K562 (cell line): ENCODE measurements around the gene CLSTN2. TPM values are rescaled to one million over a fixed set of nuclear protein-coding genes. Genes with fewer than 3 reads are reported as not detected.

Source experiments
- ATAC-seq: fragments of 200-7000 bp; cut with Tn5 transposase; 3 replicates; pipeline ENCODE4 v1.9.1; 2020; ENCODE audit warnings: moderate library complexity
- BruUV-seq: library from RNA; stranded (reverse); fragments of 400-500 nt; replicated peaks from 2 replicates; lab custom pipeline; 2021; lab: Mats Ljungman, UMichigan
- CTCF ChIA-PET: fragments of 300-600 bp; formaldehyde crosslinking; extraction: SDS; loops from one replicate; lab custom pipeline; 2021; ENCODE audit warnings: low intra/inter-chr PET ratio; lab: Yijun Ruan, JAX
- POLR2A ChIA-PET: fragments of 300-600, 350-650 bp; sonication (Branson Sonifier 250); formaldehyde crosslinking; extraction: SDS; loops from one replicate; lab custom pipeline; 2021; ENCODE audit warnings: antibody characterized with exemption, inconsistent platforms; lab: Yijun Ruan, JAX
- DNase-seq, 4 experiments: peaks; one replicate each; pipeline versions ENCODE4 v3.0.0 to v3.0.0-alpha.2; 2011 to 2018; ENCODE audit warnings: low spot score in 3 of 4, mixed read lengths in 3 of 4; ENCODE audit errors: extremely low read depth in 1 of 4
- FAIRE-seq: peaks from 2 replicates; lab custom pipeline; 2011; peaks lifted over from hg19 to GRCh38; lab: Jason Lieb, UNC
- H2AFZ ChIP-seq: 2 replicates; pipeline ENCODE4 v1.6.0; 2011; ENCODE audit warnings: low read depth, low read length, control low read depth, inconsistent platforms
- H3K27ac ChIP-seq: fragments of 200-600 bp; 3 replicates; pipeline ENCODE4 v1.8.0; 2011; ENCODE audit warnings: low read depth, mild to moderate bottlenecking, control low read depth, inconsistent platforms, low read length, moderate library complexity, mixed read lengths; ENCODE audit errors: extremely low read depth
- H3K27me3 ChIP-seq, 2 experiments: fragments of 300-600 bp in 1 of 2; 2 replicates in 1 of 2; 3 replicates in 1 of 2; pipeline versions ENCODE4 v1.6.0 to v1.8.0; 2011; ENCODE audit warnings: inconsistent platforms in 2 of 2, low read length in 2 of 2, mild to moderate bottlenecking in 1 of 2, mixed read lengths in 1 of 2, moderate library complexity in 1 of 2; ENCODE audit not compliant: control insufficient read depth in 2 of 2, insufficient read depth in 2 of 2
- H3K36me3 ChIP-seq: fragments of 300-600 bp; 3 replicates; pipeline ENCODE4 v1.8.0; 2011; ENCODE audit warnings: mild to moderate bottlenecking, low read length, inconsistent platforms; ENCODE audit not compliant: control insufficient read depth, insufficient read depth
- H3K4me1 ChIP-seq, 2 experiments: fragments of 200-600 bp in 1 of 2; replicated peaks in 1 of 2; 2 replicates in 1 of 2; 3 replicates in 1 of 2; pipeline versions ENCODE4 v1.5.1 to v1.8.0; 2011; ENCODE audit warnings: inconsistent platforms in 2 of 2, low read length in 2 of 2, mild to moderate bottlenecking in 1 of 2, mixed read lengths in 1 of 2, moderate library complexity in 1 of 2; ENCODE audit not compliant: control insufficient read depth in 2 of 2, insufficient read depth in 2 of 2
- H3K4me2 ChIP-seq: 2 replicates; pipeline ENCODE4 v1.6.1; 2011; ENCODE audit warnings: low read length, control low read depth, inconsistent platforms, mixed read lengths; ENCODE audit not compliant: insufficient read depth
- H3K4me3 ChIP-seq: fragments of 200-600 bp; sonication (generic), shearing (Covaris generic); 2 replicates; pipeline ENCODE4 v1.5.1; 2016; ENCODE audit warnings: control low read depth, inconsistent platforms
- H3K79me2 ChIP-seq: fragments of 200-600 bp; 3 replicates; pipeline ENCODE4 v1.8.0; 2011; ENCODE audit warnings: low read length, inconsistent platforms; ENCODE audit not compliant: control insufficient read depth, insufficient read depth
- H3K9ac ChIP-seq, 2 experiments: 2 replicates each; pipeline versions ENCODE4 v1.6.0 to v1.6.1; 2011; ENCODE audit warnings: low read depth in 2 of 2, low read length in 2 of 2, control low read depth in 1 of 2, inconsistent platforms in 1 of 2, mild to moderate bottlenecking in 1 of 2, mixed read lengths in 1 of 2; ENCODE audit not compliant: insufficient read depth in 1 of 2
- H3K9me1 ChIP-seq: one replicate; pipeline ENCODE4 v1.6.0; 2011; ENCODE audit warnings: inconsistent platforms, mild to moderate bottlenecking, low read length, moderate library complexity; ENCODE audit not compliant: control insufficient read depth, insufficient read depth
- H3K9me3 ChIP-seq: replicated peaks from 2 replicates; pipeline ENCODE4 v1.5.1; 2011; ENCODE audit warnings: low read depth, low read length, inconsistent platforms; ENCODE audit not compliant: control insufficient read depth, insufficient read depth
- H4K20me1 ChIP-seq: replicated peaks from 2 replicates; pipeline ENCODE4 v1.6.1; 2011; ENCODE audit warnings: low read length, inconsistent platforms, mixed read lengths; ENCODE audit not compliant: control insufficient read depth, insufficient read depth
- DDX20 ChIP-seq: fragments of 450-650 bp; IDR thresholded peaks from 2 replicates; pipeline ENCODE4 v1.6.1; 2016; ENCODE audit warnings: missing genetic modification characterization, low read depth, mild to moderate bottlenecking, missing compliant biosample characterization, moderate library complexity
- HDAC1 ChIP-seq, 2 experiments: fragments of 450-650 bp; IDR thresholded peaks; 2 replicates each; pipeline ENCODE4 v1.6.1; 2016 to 2017; ENCODE audit warnings: inconsistent platforms in 1 of 2, mild to moderate bottlenecking in 1 of 2, moderate library complexity in 1 of 2
- NFIX ChIP-seq: fragments of 250-450 bp; sonication (Bioruptor Pico); IDR thresholded peaks from 2 replicates; pipeline ENCODE4 v1.4.0; 2020; ENCODE audit warnings: low read depth, mild to moderate bottlenecking, moderate library complexity
- POLR2B ChIP-seq: fragments of 450-650 bp; IDR thresholded peaks from 2 replicates; pipeline ENCODE4 v1.6.1; 2018; ENCODE audit warnings: low read depth; ENCODE audit not compliant: partially characterized antibody
- ZNF644 ChIP-seq: fragments of 200-800 bp; sonication (Bioruptor generic); IDR thresholded peaks from 2 replicates; pipeline ENCODE4 v1.6.1; 2016; ENCODE audit warnings: low read depth, missing genetic modification characterization, missing compliant biosample characterization
- WGBS: fragments of 100-300 bp; shearing (Covaris generic); methylation state at CpG from one replicate; pipeline ENCODE4 v1.1.6; 2016; ENCODE audit warnings: low coverage, mixed read lengths; ENCODE audit not compliant: insufficient coverage; ENCODE audit errors: missing lambda C conversion rate; 5-methylcytosine and 5-hydroxymethylcytosine counted together
- in situ Hi-C: fragments of 300-500 bp; cut with MboI; formaldehyde crosslinking; loops from 4 replicates; pipeline ENCODE4 v1.15.0; 2018; ENCODE audit warnings: inconsistent platforms, mixed read lengths
- intact Hi-C: fragments of 100-400 bp; cut with micrococcal nuclease; formaldehyde crosslinking; loops from 2 replicates; pipeline ENCODE4 v1.14.2; 2022
- polyA plus RNA-seq, 8 experiments: library from polyadenylated mRNA; depleted of rRNA in 4 of 8; stranded (reverse) in 5 of 8; unstranded in 3 of 8; fragments of >200 nt; fragmentation: Nextera tagmentation in 2 of 8; fragmentation: Illumina TruSeq in 1 of 8; extraction: Ambion mirVana in 2 of 8; extraction: Trizol in 1 of 8; gene quantifications; 2 replicates each; pipeline versions ENCODE4 v1.2.1 to v1.2.3, GENCODE V29; 2011 to 2014; ENCODE audit warnings: inconsistent platforms in 1 of 8, missing spikeins in 1 of 8
- total RNA-seq, 7 experiments: library from RNA; depleted of rRNA in 6 of 7; stranded (reverse); fragments of >200 nt in 6 of 7; fragmentation: Illumina TruSeq in 2 of 7; extraction: Trizol in 2 of 7; gene quantifications; 2 replicates each; pipeline versions ENCODE4 v1.2.1 to v1.2.3, GENCODE V29; 2011 to 2021; ENCODE audit warnings: low replicate concordance in 1 of 7
- TF ChIP-seq, protein P1 (sequence below), 2 experiments: fragments of 450-650 bp in 1 of 2; sonication (generic) in 1 of 2; formaldehyde crosslinking in 1 of 2; IDR thresholded peaks in 1 of 2; conservative IDR thresholded peaks in 1 of 2; 2 replicates each; pipeline versions ENCODE4 v1.6.1 to v1.8.1; 2016 to 2023; ENCODE audit warnings: mild to moderate bottlenecking in 2 of 2, moderate library complexity in 2 of 2, inconsistent platforms in 1 of 2, missing genetic modification reagents in 1 of 2
- TF ChIP-seq, protein P2 (sequence below): fragments of 450-650 bp; IDR thresholded peaks from 2 replicates; pipeline ENCODE4 v1.6.1; 2016; ENCODE audit warnings: missing biosample characterization, missing genetic modification characterization
- TF ChIP-seq, protein P3 (sequence below): fragments of 250-450 bp; sonication (Bioruptor Pico); IDR thresholded peaks from 2 replicates; pipeline ENCODE4 v1.8.0; 2022; ENCODE audit warnings: inconsistent platforms, mild to moderate bottlenecking, moderate library complexity, borderline replicate concordance

The CLSTN2 gene
- total and polyA plus RNA-seq, 9 of the 15 experiments (the other 6 are each of a cell fraction or from before 2014, with no cell fraction given): 0.02 to 0.04 (median 0.04) TPM; not detected in 6

DNA sequence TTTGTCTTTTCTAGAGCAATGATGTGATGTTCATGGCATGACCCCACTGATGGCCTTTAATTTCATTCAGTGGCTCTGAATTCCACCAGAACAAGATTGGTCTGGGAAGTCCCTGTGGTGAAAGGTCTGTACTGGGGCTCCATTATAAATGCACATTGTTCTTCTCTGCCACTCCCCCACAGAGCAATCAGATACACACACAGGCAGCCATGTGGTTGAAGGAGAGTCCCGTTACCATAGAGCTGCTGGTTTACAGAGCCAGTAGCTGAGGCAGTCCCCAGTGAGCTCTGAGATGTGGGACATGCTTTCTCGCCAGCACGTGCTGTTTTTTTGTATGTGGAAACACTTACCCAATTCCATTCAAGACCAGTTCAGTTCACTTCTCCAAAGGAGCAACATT, 570.2 kb downstream of the CLSTN2 start:
- Histone ChIP-seq H3K9ac (no peak overlapping the region; a peak in 1 of 4 replicates), H3K4me2 (no peak overlapping the region), H3K36me3 (no peaks in the 10 kb centered on the region), H2AFZ (no peak overlapping the region), H4K20me1 (no peaks in the 10 kb centered on the region), H3K27ac (no peak overlapping the region), H3K79me2 (no peaks in the 10 kb centered on the region), H3K9me1 (no peaks in the 10 kb centered on the region), H3K9me3 (no peaks in the 10 kb centered on the region), H3K27me3 (no peaks in the 10 kb centered on the region; a peak in 1 of 5 replicates), H3K4me3 (no peak overlapping the region), H3K4me1 (no peaks in the 10 kb centered on the region)
- DNase-seq: no peak
- no TSS peak for BruUV-seq
- ChIA-PET POLR2A (no interaction called here), CTCF (no interaction called here)
- TF ChIP-seq POLR2B (no peak), ZNF644 (tag) (no peak), HDAC1 (IDR thresholded peaks at IDR 0.05) (no peak), DDX20 (tag) (no peak), NFIX (CRISPR knock-in tag) (no peak)
- TF ChIP-seq, protein P1, sequence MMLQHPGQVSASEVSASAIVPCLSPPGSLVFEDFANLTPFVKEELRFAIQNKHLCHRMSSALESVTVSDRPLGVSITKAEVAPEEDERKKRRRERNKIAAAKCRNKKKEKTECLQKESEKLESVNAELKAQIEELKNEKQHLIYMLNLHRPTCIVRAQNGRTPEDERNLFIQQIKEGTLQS (IDR thresholded peaks at IDR 0.05): no peak
- TF ChIP-seq, protein P1 (CRISPR knock-in tag; conservative IDR thresholded peaks at IDR 0.05): no peak
- TF ChIP-seq, protein P2, sequence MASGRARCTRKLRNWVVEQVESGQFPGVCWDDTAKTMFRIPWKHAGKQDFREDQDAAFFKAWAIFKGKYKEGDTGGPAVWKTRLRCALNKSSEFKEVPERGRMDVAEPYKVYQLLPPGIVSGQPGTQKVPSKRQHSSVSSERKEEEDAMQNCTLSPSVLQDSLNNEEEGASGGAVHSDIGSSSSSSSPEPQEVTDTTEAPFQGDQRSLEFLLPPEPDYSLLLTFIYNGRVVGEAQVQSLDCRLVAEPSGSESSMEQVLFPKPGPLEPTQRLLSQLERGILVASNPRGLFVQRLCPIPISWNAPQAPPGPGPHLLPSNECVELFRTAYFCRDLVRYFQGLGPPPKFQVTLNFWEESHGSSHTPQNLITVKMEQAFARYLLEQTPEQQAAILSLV (tag): no peak
- TF ChIP-seq, protein P3, sequence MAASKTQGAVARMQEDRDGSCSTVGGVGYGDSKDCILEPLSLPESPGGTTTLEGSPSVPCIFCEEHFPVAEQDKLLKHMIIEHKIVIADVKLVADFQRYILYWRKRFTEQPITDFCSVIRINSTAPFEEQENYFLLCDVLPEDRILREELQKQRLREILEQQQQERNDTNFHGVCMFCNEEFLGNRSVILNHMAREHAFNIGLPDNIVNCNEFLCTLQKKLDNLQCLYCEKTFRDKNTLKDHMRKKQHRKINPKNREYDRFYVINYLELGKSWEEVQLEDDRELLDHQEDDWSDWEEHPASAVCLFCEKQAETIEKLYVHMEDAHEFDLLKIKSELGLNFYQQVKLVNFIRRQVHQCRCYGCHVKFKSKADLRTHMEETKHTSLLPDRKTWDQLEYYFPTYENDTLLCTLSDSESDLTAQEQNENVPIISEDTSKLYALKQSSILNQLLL (CRISPR knock-in tag): no peak
- ATAC-seq: no peak
- 0% methylated on average over 3 of the region's 3 CpGs for WGBS
- intact Hi-C loops: no loop called here
- no peak for FAIRE-seq
- in situ Hi-C loops: no loop called here
